IPS-NIHi7 (cell line): ENCODE data around the gene EFCAB11.
"Not testable (repeated sequence)": the region's sequence is repeated elsewhere in the genome, so short reads cannot be mapped to it uniquely, and the experiment has no call there.

Source experiments
- DNase-seq: peaks from one replicate; pipeline ENCODE4 v3.0.0; 2012; ENCODE audit warnings: mixed read lengths; ENCODE audit errors: extremely low spot score

Gene EFCAB11

DNA sequence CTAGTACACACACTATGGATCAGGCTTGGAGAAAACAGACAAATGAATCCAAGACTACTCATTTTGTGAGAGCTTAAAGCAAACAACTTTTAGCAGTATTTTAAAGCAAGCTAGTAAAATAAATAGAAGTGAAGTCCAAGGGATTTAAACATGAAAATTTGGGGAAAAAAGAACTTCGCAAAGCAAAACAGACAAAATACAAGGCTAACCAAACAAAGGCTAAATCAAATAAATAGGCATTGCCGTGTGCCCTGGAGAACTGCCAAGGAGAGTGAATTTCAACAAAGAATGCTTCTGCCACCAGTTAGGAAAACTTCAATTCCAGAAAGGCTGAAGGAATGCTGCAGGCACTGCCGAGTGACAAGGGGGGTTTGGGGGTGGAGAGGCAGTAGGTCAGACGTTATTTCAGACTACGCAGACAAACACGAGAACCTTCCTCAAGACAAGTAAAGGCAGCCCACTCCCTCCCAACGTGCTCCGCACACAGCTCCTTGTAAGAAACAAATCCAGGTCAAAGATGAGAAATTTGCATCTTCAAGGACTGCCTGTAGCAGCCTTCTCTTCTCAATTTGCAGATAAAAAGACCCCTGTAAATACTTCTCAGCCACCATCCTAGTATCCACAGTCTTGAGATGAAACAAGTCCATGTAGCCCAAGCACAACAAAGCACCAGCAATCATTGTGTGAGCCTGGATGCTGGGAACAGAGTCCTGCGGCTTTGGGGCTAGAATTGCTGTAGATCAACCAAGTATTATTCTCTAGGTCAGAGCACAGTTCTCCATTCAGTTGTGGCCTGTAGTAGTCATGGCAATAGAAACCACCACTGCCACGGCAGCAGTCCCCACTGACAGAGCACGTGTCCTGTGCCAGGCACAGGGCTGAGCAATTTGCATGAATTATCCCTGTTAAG, 43.3 kb downstream of the EFCAB11 start:
- peak; percentile 48 for DNase-seq

GRCh38 chr14:89910691-89911009, 43.9 kb downstream of the EFCAB11 start:
- DNase-seq, result no peak

- no peak for DNase-seq
Measured at GRCh38 chr14:89909586-89909985, 44.9 kb downstream of the EFCAB11 start.

DNA sequence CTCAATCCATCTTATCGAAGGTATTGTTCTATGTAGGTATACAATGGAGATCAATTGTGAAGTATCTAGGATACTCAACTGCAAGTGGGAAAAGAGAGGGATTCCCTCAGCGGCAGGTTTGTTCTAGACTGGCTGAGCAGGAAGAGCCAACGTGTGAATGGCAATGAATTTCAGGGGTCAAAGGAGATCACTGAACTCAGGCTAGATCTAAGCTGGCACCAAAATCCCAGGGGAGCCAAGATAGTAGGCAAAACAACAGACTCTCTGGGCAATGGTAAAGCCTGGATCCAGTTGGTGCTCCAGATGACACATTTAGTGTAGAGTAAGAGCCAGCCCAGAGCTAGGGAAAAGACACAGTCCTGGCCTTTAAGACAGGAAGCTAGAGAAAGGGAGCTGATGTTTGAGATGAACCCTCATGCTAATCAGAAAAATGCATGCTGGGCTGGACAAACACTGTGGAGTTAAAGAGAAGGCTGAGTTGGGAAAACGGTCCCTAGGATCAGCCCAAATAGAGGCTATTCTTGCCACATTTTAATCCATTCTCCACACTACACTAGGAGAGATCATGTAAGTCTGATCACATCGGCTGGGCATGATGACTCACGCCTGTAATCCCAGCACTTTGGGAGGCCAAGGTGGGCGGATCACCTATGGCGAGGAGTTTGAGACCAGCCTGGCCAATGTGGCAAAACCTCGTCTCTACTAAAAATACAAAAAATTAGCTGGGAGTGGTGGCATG, 45.6 kb downstream of the EFCAB11 start:
- DNase-seq, result no peak

DNA sequence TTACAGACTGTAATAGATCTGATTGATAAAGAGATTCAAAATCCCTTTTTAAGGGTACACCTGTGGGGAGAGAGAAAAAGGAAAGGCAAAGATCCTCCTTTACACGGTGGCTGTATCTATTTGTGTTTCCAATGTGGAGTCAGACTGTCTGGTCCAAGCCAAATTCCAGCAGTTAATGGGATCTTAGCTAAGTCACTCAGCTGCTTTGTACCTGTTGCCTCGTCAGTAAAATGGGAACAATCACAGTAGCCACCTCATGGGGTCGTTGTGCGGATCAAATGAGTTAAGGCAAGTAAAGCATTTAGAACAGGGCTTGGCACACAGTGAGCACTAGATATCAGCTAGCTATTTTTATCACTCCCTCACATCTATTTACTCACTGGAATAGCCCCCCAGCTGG, 46.9 kb downstream of the EFCAB11 start:
- no peak for DNase-seq

DNA sequence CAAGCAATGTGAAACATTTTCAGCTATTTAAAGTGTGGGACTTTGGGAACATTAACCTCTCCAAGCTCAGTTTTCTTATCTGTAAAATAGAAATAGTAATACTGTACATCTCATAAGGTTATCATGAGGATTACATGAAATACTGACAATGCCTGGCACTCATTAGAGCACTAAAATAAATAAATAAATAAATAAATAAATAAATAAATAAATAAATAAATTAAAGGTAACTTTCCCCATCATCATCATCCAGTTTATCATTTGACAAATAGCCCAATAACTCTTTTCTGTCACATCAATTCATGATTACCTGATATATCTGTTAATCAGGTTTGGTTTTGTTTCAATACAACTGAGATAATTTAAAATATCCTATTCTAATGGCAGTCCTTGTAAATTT, 48.5 kb downstream of the EFCAB11 start:
- DNase-seq, result no peak

DNA sequence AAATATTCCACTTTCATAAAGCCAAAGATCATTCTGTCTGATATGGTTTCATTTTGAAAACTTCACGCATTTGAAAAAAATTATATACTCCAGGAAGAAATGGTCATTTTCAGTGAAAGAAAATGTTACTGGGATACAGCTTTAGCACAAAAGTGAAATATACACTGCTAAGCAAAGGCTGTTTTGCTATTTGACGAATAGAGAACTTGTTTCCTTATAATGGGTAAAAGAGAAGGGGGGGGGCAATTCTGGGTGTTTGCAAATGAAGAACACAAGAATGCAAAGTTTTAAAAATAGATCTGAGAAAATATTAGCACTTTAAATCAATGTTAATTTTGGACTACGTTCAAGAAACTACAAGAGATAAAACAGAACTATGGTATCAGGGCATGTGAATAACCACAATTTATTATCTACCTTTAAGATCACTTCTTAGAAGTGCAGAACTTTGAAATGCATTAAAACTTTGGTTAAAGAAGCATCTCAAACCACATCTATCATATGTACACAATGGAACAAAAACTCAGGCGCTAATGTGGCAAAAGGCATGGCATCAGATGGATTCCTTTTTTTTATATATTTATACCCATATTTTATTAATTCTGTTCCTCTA, 51.1 kb downstream of the EFCAB11 start:
- no peak for DNase-seq

DNA sequence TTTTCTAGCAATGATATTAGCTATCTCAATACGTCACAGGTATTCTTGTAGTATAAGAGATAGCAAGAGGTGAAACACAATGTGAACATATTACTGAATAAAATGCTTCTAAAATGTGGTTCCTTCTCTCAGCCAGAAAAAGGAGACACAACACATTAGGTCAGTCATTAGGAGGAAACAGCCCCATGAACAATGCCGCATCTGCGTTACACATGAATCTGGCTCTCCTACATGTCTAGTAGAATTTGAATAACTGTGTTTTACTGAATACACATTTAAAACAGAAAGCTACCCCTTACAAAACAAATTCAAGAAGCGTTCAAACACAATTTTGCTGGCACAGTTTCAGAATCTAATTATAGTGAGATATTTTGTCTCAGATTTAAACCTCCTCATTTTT, 51.6 kb downstream of the EFCAB11 start:
- no peak for DNase-seq

GRCh38 chr14:89900802-89901201, 53.7 kb downstream of the EFCAB11 start:
- no peak for DNase-seq

- DNase-seq, result peak; percentile 31
Measured at GRCh38 chr14:89899917-89900663, 54.4 kb downstream of the EFCAB11 start.

DNA sequence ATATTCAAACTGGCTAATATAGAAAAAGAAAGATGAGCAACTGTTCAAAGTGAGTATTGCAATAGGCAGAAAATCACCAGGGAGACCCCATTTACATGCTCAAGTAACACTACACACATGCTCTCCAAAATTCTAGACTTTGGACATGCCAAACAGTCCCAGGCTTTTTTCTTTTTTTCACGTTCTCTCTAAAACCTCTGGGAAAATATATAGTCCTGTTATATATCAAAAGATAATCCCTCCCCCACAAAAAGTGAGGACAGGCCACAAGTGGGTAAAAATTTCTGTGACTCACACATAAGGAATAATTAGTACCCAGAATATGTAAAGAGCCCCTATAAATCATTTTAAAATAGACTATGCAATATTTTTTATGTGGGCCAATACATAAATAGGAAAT, 55.2 kb downstream of the EFCAB11 start:
- no peak for DNase-seq

DNA sequence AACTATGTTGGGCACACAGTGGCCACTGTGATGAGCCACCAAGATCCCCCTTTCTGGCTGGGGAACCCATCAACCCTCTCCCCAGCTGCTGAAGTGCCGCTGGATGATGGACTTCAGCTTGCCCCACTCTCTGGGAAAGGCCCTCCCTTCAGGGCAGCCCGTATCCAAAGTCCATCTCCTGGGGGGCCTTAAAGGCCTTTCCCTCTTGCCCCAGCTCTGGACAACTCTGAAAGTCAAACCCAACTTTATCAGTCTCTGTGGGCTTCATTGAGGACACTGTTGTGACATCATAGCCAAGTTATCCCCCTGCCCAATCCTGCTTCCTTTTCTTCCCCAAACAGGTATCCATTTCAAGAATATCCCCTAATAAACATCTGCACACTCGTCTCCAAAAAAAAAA, 61.1 kb downstream of the EFCAB11 start:
- not testable (repeated sequence) for DNase-seq

DNA sequence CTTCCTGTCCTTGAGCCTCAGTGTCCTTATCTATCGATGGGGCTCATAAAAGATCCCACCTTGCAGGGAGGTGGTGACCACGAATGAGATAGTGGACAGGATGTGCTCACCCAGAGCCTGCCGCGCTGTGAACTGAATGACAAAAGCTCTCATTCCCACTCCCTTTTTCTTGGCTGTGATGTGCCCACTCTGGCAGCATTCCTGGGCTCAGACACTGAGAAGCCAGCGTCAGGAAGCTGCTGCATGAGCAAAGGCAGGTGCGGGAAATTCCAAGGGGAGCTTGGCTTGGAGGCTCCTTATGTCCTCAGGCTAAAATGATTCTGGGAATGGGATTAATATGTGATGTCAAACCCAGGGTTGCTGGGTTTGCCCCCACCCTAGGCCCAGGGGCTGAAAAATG, 61.6 kb downstream of the EFCAB11 start:
- DNase-seq, result no peak

DNA sequence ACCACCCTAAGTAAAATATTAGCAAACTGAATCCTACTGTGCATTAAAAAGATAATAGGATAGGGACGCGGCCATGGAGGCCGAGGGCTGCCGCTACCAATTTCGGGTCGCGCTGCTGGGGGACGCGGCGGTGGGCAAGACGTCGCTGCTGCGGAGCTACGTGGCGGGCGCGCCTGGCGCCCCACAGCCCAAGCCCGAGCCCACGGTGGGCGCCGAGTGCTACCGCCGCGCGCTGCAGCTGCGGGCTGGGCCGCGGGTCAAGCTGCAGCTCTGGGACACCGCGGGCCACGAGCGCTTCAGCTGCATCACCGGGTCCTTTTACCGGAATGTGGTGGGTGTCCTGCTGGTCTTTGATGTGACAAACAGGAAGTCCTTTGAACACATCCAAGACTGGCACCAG, 62.8 kb downstream of the EFCAB11 start:
- not testable (repeated sequence) for DNase-seq

- DNase-seq, result no peak
Measured at GRCh38 chr14:89891055-89891454, 63.5 kb downstream of the EFCAB11 start.

GRCh38 chr14:89890589-89890988, 63.9 kb downstream of the EFCAB11 start:
- DNase-seq, result no peak

DNA sequence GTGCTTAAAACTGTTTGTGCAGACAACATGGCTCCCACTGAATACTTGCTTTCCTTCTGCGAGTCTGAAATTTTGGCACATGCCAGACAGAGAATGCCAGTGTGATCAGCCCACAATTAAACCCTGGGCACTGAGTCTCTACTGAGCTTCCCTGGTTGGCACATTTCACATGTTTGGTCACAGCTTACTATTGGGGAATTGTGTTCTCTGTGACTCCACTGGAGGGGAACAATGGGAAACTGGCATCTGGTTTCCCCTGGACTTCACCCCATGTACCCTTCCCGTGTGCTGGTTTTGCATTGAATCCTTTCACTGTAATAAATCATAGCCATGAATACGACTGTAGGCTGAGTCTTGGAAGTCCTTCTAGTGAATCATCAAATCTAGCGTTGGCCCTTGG, 64.9 kb downstream of the EFCAB11 start:
- DNase-seq, result no peak

DNA sequence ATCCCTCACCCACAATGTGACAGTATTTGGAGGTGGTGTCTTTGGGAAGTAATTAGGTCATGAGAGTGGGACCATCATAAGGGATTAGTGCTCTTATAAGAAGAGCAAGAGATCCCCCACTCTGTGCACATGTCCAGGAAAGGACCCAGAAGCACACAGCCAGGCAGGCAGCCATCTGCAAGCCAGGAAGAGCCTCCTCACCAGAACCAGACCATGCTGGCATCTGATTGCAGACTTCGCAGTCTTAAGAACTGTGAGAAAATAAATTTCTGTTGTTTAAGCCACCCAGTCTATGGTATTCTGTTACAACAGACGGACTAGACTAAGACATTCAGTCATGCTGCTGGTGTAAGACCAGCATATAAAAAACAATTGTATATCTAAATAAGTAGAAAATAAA, 69.8 kb downstream of the EFCAB11 start:
- no peak for DNase-seq

- no peak for DNase-seq
Measured at GRCh38 chr14:89881839-89882238, 72.7 kb downstream of the EFCAB11 start.

DNA sequence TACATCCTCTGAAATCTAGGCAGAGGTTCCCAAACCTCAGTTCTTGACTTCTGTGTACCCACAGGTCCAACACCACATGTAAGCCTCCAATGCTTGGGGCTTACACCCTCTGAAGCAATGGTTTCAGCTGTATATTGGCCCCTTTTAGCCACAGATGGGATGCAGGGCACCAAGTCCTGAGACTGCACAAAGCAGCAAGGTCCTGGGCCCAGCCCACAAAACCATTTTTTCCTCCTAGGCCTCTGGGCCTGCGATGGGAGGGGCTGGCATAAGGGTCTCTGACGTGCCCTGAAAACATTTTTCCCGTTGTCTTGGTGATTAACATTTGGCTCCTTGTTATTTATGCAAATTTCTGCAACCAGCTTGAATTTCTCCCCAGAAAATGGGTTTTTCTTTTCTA, 80.4 kb downstream of the EFCAB11 start:
- not testable (repeated sequence) for DNase-seq

DNA sequence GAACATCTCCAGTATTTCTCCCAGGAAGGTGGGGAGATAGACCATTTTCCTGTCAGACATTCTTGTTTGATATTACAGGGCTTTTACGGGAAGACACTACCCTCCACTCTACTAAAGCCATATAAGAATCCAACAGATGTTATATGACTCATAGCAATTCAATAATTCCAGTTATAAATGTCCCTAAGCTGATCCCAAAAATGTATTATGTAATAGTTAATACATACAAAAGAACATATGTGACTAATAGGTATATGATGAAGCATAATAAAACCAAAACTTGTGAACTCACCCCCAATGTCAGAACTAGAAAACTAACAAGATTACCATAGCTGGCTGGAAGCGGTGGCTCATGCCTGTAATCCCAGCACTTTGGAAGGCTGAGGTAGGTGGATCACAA, 84.2 kb downstream of the EFCAB11 start:
- no peak for DNase-seq

DNA sequence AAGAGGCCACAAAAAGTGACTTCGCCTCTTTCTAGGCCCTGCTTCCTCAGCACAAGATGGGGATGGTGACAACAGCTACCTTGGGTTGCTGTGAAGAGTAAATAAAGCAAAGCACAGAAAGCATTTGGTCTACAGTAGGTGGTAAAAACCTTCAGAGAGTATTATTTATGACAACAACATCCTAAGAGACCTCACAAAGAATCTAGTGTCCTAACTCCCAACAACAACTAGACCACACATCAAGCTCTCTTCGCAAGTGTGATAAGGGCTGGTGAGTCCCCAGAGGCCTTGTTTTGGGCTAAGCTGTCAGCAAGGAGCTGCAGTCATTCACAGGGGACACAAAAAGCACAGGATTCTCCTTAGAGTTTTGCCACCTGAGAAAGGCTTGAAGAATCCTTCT, 84.9 kb downstream of the EFCAB11 start:
- DNase-seq, result no peak
